ENCODE data around the gene SYNE3.
A peak's percentile ranks its signal among the peaks of the same experiment; 100 is the strongest.

SYNE3 gene

DNA sequence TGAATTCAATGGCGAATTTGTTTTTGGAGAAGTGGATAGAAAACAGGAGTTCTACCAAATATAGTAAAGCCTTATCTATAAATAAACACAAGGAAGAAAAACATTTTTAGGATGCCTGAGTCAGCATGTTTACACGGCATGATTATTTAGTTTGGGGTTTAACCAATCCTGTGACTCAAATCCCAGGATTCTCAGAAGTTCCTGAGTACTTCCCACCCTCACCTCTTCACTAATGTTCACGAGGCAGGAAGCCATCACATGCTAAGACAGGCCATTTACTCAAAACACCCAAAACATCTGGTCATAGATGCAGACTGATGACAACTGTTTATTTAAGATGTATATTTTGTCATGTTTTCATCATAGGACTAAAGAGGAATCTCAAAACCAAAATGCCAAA is 15.0 kb upstream of the SYNE3 start:
- no peak overlapping the region for H3K4me3 ChIP-seq (ENCODE audit: control insufficient read depth, low read depth, low read length)
- TF ChIP-seq, protein P1, sequence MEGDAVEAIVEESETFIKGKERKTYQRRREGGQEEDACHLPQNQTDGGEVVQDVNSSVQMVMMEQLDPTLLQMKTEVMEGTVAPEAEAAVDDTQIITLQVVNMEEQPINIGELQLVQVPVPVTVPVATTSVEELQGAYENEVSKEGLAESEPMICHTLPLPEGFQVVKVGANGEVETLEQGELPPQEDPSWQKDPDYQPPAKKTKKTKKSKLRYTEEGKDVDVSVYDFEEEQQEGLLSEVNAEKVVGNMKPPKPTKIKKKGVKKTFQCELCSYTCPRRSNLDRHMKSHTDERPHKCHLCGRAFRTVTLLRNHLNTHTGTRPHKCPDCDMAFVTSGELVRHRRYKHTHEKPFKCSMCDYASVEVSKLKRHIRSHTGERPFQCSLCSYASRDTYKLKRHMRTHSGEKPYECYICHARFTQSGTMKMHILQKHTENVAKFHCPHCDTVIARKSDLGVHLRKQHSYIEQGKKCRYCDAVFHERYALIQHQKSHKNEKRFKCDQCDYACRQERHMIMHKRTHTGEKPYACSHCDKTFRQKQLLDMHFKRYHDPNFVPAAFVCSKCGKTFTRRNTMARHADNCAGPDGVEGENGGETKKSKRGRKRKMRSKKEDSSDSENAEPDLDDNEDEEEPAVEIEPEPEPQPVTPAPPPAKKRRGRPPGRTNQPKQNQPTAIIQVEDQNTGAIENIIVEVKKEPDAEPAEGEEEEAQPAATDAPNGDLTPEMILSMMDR (conservative IDR thresholded peaks at IDR 0.05; ENCODE audit: control insufficient read depth, insufficient read depth, low read depth, low read length): no peak
- DNase-seq (ENCODE audit: low read depth): peak; percentile 95

DNA sequence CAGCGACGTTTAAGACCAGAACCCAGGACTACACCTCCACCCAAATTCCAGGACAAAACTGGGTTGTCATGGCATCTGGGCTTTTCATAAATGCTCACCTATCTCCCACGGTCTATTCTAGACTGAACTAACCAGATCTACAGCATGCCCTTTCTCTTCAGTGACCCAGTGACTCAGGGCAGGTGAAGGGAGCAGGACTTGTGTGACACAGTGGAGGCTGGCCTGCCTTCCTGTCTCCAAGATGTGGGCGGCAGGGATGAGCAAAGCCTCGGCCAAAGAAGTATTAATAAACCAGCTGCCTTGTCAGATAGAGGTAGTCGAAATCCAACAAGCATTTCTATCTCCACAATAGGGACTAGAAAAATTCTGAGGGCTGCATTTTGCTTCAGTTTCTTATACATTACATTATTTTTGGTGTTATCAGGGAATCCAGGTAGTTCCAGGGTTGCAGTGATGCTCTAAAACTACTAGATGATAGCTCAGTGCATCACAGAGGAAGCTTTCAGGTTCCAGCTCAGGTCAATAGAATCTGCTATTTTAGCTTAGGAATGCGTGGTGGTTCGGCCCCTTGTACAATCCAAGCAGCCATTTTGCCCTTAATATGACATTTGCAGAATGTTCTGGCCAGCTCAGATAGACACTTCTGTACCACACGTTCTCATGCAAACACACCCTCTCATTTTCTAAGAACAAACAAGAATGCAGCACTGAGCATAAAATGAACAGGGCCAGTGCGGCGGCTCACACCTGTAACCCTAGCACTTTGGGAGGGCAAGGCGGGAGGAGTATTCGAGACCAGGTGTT is 14.2 kb upstream of the SYNE3 start:
- TF ChIP-seq, protein P1 (conservative IDR thresholded peaks at IDR 0.05; ENCODE audit: control insufficient read depth, insufficient read depth, low read depth, low read length): no peak
- H3K4me3 ChIP-seq (ENCODE audit: control insufficient read depth, low read depth, low read length): no peak overlapping the region
- DNase-seq (ENCODE audit: low read depth): no peak

DNA sequence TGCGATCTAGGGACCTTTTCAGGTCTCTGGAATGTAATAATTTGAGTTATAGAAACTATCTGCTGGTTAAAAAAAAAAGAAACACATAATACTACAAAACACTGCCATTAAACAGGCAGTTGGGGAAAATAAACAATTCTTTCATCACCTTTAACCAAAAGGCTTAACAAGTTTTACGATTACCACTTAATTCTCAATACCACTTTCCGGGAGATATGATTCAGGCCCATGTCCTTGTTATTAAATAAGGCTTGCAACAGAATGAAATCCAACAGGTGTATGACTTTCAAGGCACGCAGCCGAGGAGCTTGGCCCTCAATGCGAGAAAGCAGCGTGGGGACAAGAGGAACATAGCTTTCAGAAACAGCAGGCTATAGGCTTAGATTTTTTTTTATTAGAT is 12.8 kb upstream of the SYNE3 start:
- H3K4me3 ChIP-seq (ENCODE audit: control insufficient read depth, low read depth, low read length): no peak overlapping the region
- no peak for DNase-seq (ENCODE audit: low read depth)
- TF ChIP-seq, protein P1 (conservative IDR thresholded peaks at IDR 0.05; ENCODE audit: control insufficient read depth, insufficient read depth, low read depth, low read length): no peak

DNA sequence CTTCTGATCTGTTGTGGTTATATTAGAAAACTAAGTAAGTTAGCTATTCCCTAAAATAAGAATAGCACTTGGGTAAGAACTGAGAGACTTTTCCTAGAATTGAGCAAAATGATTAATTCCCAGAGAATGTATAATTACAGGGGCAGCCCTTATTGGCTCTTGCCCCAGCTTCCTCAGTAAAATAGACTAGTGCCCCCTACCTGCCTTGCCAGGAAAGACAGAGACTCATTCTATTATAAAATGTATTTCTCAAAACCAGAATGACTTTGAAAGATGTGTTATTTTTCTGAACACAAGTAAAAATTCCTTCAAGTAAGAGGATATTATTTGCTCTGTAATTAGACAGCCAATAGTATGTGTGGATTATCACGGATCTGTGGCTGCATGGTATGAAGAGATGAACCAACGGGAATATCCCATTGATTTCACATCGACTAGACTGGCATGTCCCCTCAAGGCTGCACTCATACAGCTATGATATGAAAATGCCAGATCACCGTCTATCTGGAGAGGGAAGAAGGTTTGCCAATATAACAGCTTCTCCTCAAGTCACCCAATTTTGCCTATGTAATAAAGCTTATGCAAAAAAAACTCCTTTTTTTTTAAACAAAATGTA is 11.0 kb upstream of the SYNE3 start:
- TF ChIP-seq, protein P1 (conservative IDR thresholded peaks at IDR 0.05; ENCODE audit: control insufficient read depth, insufficient read depth, low read depth, low read length): peak; percentile 82
- no peak overlapping the region for H3K4me3 ChIP-seq (ENCODE audit: control insufficient read depth, low read depth, low read length)
- DNase-seq (ENCODE audit: low read depth): peak; percentile 88

DNA sequence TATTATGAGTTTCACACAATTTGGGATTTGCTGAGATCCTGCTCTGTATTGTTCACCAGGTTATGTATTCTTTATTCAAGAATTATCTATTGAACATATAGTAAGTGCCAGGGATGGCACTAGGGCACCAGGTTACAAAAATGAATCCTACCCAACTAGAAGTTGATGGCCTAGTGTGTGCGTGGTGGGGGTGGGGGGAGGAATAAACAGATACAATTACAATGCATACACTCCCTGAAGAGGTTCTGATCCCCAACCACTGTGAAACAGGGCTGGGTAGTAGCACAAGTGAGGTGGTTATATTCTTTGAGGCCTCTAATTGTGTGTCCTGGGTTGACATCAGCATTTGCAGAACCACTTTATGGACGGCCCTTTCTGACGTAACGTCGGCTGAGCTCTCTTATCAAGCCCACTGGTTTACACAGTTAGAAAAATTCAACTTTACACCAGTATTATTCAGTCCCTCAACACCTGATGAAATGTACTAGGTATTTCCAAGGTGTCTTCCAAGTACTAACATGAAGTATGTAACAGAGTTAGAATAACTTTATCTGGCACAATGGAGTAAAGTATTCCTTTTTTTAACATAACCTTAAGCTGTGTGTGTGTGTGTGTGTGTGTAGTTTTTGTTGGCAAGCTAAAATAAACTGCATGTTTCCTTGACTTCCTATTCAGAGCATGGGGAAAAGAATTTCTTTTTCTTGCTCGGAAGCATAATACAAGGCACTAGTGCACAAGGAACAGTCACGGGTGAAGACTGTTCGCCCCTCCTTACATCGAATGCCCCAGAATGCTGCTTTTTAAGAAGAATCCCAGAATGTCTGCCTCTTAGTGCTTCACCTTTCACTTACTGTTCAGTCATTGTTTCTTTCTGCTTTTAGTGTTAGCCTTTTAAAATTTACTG is 10.3 kb upstream of the SYNE3 start:
- TF ChIP-seq, protein P1 (conservative IDR thresholded peaks at IDR 0.05; ENCODE audit: control insufficient read depth, insufficient read depth, low read depth, low read length): no peak
- DNase-seq (ENCODE audit: low read depth): peak; percentile 55
- no peak overlapping the region for H3K4me3 ChIP-seq (ENCODE audit: control insufficient read depth, low read depth, low read length)

DNA sequence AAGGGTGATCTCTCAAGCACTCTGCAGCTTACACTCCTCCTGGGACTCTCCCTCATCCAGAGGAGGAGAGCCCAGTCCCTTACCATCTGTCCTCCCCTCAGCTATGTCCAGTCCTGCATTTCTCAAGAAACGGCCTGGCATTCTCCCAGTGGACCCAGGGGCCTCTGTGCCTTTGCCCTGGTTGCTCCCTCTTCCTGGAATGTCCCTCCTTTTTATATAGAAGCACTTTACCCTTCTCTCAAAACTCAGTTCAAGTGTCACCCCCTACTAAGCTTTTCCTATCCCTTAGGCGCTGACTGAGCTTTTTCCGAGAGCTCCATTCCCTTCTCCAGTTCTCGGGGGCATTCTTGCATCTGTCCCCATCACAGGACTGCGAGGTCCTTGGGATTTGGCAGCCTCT is 9.5 kb upstream of the SYNE3 start:
- TF ChIP-seq, protein P1 (conservative IDR thresholded peaks at IDR 0.05; ENCODE audit: control insufficient read depth, insufficient read depth, low read depth, low read length): no peak
- no peak for DNase-seq (ENCODE audit: low read depth)
- no peak overlapping the region for H3K4me3 ChIP-seq (ENCODE audit: control insufficient read depth, low read depth, low read length)

All from fibroblast of mammary gland (primary cell).